ENCODE data around the gene CELF5. TPM values are rescaled to one million over a fixed set of nuclear protein-coding genes. Genes with fewer than 3 reads are reported as not detected.

Gene CELF5
- total RNA-seq, 3 donors from 2014 or later (not counting 1 experiment from before 2014, with no cell fraction given): 0.41 to 0.83 TPM; not detected in 1

- Histone ChIP-seq H3K27me3 (ENCODE audit: control insufficient read depth, insufficient read depth, low read length) (peaks cover 9% of the 10 kb centered on the region), H3K27ac (ENCODE audit: low read length) (no peak overlapping the region), H3K4me3 (ENCODE audit: low read length) (no peak overlapping the region), H3K36me3 (ENCODE audit: control insufficient read depth, insufficient read depth, low read length) (no peaks in the 10 kb centered on the region), H3K9me3 (ENCODE audit: control insufficient read depth, insufficient read depth, low read length) (no peaks in the 10 kb centered on the region), H3K4me1 (ENCODE audit: control insufficient read depth, insufficient read depth, low read length) (no peaks in the 10 kb centered on the region)
- Mint-ChIP-seq H3K27ac (no peak overlapping the region), H3K36me3 (no peaks in the 10 kb centered on the region), H3K9me3 (no peaks in the 10 kb centered on the region), H3K27me3 (ENCODE audit: low read depth in 2 of 2) (peaks cover 10 to 26% of the 10 kb centered on the region in 2 donors), H3K4me1 (no peaks in the 10 kb centered on the region), H3K4me3 (no peak overlapping the region)
- TF ChIP-seq, protein P1, sequence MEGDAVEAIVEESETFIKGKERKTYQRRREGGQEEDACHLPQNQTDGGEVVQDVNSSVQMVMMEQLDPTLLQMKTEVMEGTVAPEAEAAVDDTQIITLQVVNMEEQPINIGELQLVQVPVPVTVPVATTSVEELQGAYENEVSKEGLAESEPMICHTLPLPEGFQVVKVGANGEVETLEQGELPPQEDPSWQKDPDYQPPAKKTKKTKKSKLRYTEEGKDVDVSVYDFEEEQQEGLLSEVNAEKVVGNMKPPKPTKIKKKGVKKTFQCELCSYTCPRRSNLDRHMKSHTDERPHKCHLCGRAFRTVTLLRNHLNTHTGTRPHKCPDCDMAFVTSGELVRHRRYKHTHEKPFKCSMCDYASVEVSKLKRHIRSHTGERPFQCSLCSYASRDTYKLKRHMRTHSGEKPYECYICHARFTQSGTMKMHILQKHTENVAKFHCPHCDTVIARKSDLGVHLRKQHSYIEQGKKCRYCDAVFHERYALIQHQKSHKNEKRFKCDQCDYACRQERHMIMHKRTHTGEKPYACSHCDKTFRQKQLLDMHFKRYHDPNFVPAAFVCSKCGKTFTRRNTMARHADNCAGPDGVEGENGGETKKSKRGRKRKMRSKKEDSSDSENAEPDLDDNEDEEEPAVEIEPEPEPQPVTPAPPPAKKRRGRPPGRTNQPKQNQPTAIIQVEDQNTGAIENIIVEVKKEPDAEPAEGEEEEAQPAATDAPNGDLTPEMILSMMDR (IDR thresholded peaks at IDR 0.05): no peak
- 87% methylated on average over 17 of the region's 19 CpGs for WGBS (ENCODE audit: insufficient coverage)
- DNase-seq (no peak), ATAC-seq (no peak)
- intact Hi-C loops (cut with micrococcal nuclease): no loop called here
Observed at GRCh38 chr19:3266092-3266693, 41.7 kb downstream of the CELF5 start.

- Mint-ChIP-seq H3K36me3 (no peaks in the 10 kb centered on the region), H3K9me3 (no peaks in the 10 kb centered on the region), H3K4me1 (no peaks in the 10 kb centered on the region), H3K27ac (no peak overlapping the region), H3K4me3 (no peak overlapping the region), H3K27me3 (ENCODE audit: low read depth in 2 of 2) (peaks cover 10 to 31% of the 10 kb centered on the region in 2 donors)
- no peaks in the 10 kb centered on the region for H3K36me3 ChIP-seq (ENCODE audit: control insufficient read depth, insufficient read depth, low read length)
- whole genome bisulfite sequencing (ENCODE audit: insufficient coverage): 71% methylated on average over 27 of the region's 30 CpGs
- ATAC-seq (no peak), DNase-seq (no peak)
- TF ChIP-seq, protein P1 (IDR thresholded peaks at IDR 0.05): no peak
- no peak overlapping the region for H3K4me3 ChIP-seq (ENCODE audit: low read length)
- no peaks in the 10 kb centered on the region for H3K9me3 ChIP-seq (ENCODE audit: control insufficient read depth, insufficient read depth, low read length)
- intact Hi-C loops (cut with micrococcal nuclease): no loop called here
- H3K27me3 ChIP-seq (ENCODE audit: control insufficient read depth, insufficient read depth, low read length): peaks cover 9% of the 10 kb centered on the region
- H3K27ac ChIP-seq (ENCODE audit: low read length): no peak overlapping the region
- H3K4me1 ChIP-seq (ENCODE audit: control insufficient read depth, insufficient read depth, low read length): no peaks in the 10 kb centered on the region
Observed at GRCh38 chr19:3266792-3267514, 42.5 kb downstream of the CELF5 start.

DNA sequence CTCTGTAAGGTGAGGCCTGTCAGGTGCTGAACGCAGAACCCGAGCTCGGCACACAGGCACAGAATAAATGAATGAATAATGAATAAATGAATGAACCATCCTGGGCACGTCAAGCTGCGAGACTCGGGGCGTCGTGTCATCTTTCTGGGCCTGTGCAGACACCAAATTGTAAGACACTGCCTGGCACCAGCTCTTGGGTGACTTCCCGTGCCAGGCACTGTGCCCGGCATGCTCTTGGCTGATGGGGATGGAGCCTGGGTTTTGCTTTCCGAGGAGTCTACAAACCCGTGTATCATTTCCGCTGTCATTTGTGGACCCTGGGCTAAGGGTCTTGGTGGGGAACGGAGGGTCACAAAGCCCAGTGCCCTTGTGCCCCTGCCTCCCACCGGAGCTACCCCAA is 43.9 kb downstream of the CELF5 start:
- Mint-ChIP-seq H3K36me3 (no peaks in the 10 kb centered on the region), H3K4me3 (no peak overlapping the region), H3K27ac (no peak overlapping the region), H3K9me3 (no peaks in the 10 kb centered on the region), H3K4me1 (no peaks in the 10 kb centered on the region), H3K27me3 (ENCODE audit: low read depth in 2 of 2) (peaks cover 10 to 36% of the 10 kb centered on the region in 2 donors)
- TF ChIP-seq, protein P1 (IDR thresholded peaks at IDR 0.05): no peak
- H3K4me1 ChIP-seq (ENCODE audit: control insufficient read depth, insufficient read depth, low read length): no peaks in the 10 kb centered on the region
- H3K27ac ChIP-seq (ENCODE audit: low read length): no peak overlapping the region
- ATAC-seq (no peak), DNase-seq (no peak)
- H3K4me3 ChIP-seq (ENCODE audit: low read length): no peak overlapping the region
- intact Hi-C loops (cut with micrococcal nuclease): no loop called here
- H3K27me3 ChIP-seq (ENCODE audit: control insufficient read depth, insufficient read depth, low read length): peaks cover 9% of the 10 kb centered on the region
- WGBS (ENCODE audit: insufficient coverage): 89% methylated on average over 15 of the region's 15 CpGs
- peaks cover 3% of the 10 kb centered on the region for H3K9me3 ChIP-seq (ENCODE audit: control insufficient read depth, insufficient read depth, low read length)
- no peaks in the 10 kb centered on the region for H3K36me3 ChIP-seq (ENCODE audit: control insufficient read depth, insufficient read depth, low read length)
